ENCODE results near the gene SGIP1.
A peak's percentile ranks its signal among the peaks of the same experiment; 100 is the strongest.
"Not testable (repeated sequence)": the region's sequence is repeated elsewhere in the genome, so short reads cannot be mapped to it uniquely, and the experiment has no call there.

Gene SGIP1

GRCh38 chr1:66779475-66780078, 245.6 kb downstream of the SGIP1 start:
- H4K20me1 ChIP-seq (ENCODE audit: insufficient read depth), result no peaks in the 10 kb centered on the region
- no peak overlapping the region for H2AFZ ChIP-seq (ENCODE audit: low read depth)
- H3K27me3 ChIP-seq (ENCODE audit: insufficient read depth, low read depth), result no peaks in the 10 kb centered on the region

GRCh38 chr1:66785800-66786199, 251.8 kb downstream of the SGIP1 start:
- H3K79me2 ChIP-seq (ENCODE audit: insufficient read depth, low read depth); H4K20me1 ChIP-seq (ENCODE audit: insufficient read depth); H2AFZ ChIP-seq (ENCODE audit: low read depth); H3K9ac ChIP-seq; H3K4me3 ChIP-seq (IDR thresholded peaks at IDR 0.05; ENCODE audit: insufficient read depth, low read depth, low read length); H3K4me2 ChIP-seq; H3K27me3 ChIP-seq (ENCODE audit: insufficient read depth, low read depth); H3K36me3 ChIP-seq (ENCODE audit: insufficient read depth); H3K27ac ChIP-seq: not testable (repeated sequence)
- peaks cover 20% of the 10 kb centered on the region for H3K4me1 ChIP-seq (ENCODE audit: low read depth, poor library complexity, severe bottlenecking)

More at GRCh38 chr1:66779475-66780078, 245.6 kb downstream of the SGIP1 start:
- H3K36me3 ChIP-seq (ENCODE audit: insufficient read depth), result no peaks in the 10 kb centered on the region
- H3K4me2 ChIP-seq, result peak overlapping the region; percentile 90
- H3K4me1 ChIP-seq (ENCODE audit: low read depth, poor library complexity, severe bottlenecking), result peaks cover 45% of the 10 kb centered on the region
- peak overlapping the region; percentile 96 for H3K27ac ChIP-seq
- H3K79me2 ChIP-seq (ENCODE audit: insufficient read depth, low read depth), result peaks cover 15% of the 10 kb centered on the region; the same call in 1 of the 2 replicates
- peak overlapping the region; percentile 15 for H3K4me3 ChIP-seq (IDR thresholded peaks at IDR 0.05; ENCODE audit: insufficient read depth, low read depth, low read length)
- TF ChIP-seq, protein P1, sequence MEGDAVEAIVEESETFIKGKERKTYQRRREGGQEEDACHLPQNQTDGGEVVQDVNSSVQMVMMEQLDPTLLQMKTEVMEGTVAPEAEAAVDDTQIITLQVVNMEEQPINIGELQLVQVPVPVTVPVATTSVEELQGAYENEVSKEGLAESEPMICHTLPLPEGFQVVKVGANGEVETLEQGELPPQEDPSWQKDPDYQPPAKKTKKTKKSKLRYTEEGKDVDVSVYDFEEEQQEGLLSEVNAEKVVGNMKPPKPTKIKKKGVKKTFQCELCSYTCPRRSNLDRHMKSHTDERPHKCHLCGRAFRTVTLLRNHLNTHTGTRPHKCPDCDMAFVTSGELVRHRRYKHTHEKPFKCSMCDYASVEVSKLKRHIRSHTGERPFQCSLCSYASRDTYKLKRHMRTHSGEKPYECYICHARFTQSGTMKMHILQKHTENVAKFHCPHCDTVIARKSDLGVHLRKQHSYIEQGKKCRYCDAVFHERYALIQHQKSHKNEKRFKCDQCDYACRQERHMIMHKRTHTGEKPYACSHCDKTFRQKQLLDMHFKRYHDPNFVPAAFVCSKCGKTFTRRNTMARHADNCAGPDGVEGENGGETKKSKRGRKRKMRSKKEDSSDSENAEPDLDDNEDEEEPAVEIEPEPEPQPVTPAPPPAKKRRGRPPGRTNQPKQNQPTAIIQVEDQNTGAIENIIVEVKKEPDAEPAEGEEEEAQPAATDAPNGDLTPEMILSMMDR (conservative IDR thresholded peaks at IDR 0.05; ENCODE audit: low read depth, low read length), result no peak
- H3K9ac ChIP-seq, result peak overlapping the region; percentile 78

GRCh38 chr1:66787641-66788040, 253.7 kb downstream of the SGIP1 start:
- no peak overlapping the region for H2AFZ ChIP-seq (ENCODE audit: low read depth)
- no peak overlapping the region for H3K9ac ChIP-seq
- no peaks in the 10 kb centered on the region for H3K27me3 ChIP-seq (ENCODE audit: insufficient read depth, low read depth)
- H3K27ac ChIP-seq, result no peak overlapping the region
- H3K4me2 ChIP-seq, result no peak overlapping the region
- peaks cover 15% of the 10 kb centered on the region for H3K4me1 ChIP-seq (ENCODE audit: low read depth, poor library complexity, severe bottlenecking)
- TF ChIP-seq, protein P1 (conservative IDR thresholded peaks at IDR 0.05; ENCODE audit: low read depth, low read length), result no peak
- no peaks in the 10 kb centered on the region for H4K20me1 ChIP-seq (ENCODE audit: insufficient read depth)
- H3K36me3 ChIP-seq (ENCODE audit: insufficient read depth), result no peaks in the 10 kb centered on the region
- no peaks in the 10 kb centered on the region for H3K79me2 ChIP-seq (ENCODE audit: insufficient read depth, low read depth)
- no peak overlapping the region for H3K4me3 ChIP-seq (IDR thresholded peaks at IDR 0.05; ENCODE audit: insufficient read depth, low read depth, low read length)

- 0 out of 2 replicates have a peak overlapping the region, but pooled peaks have one; percentile 42 for H3K4me2 ChIP-seq
- H3K4me3 ChIP-seq (IDR thresholded peaks at IDR 0.05; ENCODE audit: insufficient read depth, low read depth, low read length), result no peak overlapping the region
- H2AFZ ChIP-seq (ENCODE audit: low read depth), result no peak overlapping the region
- H3K9ac ChIP-seq, result no peak overlapping the region
- no peaks in the 10 kb centered on the region for H3K36me3 ChIP-seq (ENCODE audit: insufficient read depth)
- no peaks in the 10 kb centered on the region for H3K27me3 ChIP-seq (ENCODE audit: insufficient read depth, low read depth)
- H4K20me1 ChIP-seq (ENCODE audit: insufficient read depth), result no peaks in the 10 kb centered on the region
- no peaks in the 10 kb centered on the region for H3K79me2 ChIP-seq (ENCODE audit: insufficient read depth, low read depth)
- H3K4me1 ChIP-seq (ENCODE audit: low read depth, poor library complexity, severe bottlenecking), result peaks cover 15% of the 10 kb centered on the region
- H3K27ac ChIP-seq, result no peak overlapping the region
- TF ChIP-seq, protein P1 (conservative IDR thresholded peaks at IDR 0.05; ENCODE audit: low read depth, low read length), result no peak
These were observed 254.4 kb downstream of the SGIP1 start for GRCh38 chr1:66788231-66788939.
